Coronary artery (tissue), 2 donors: ENCODE measurements around the gene VWA3B.

ENCODE experiments used
- DNase-seq: peaks from one replicate; pipeline ENCODE4 v3.0.0-alpha.2; 2017; ENCODE audit warnings: low spot score
- H3K27ac ChIP-seq, 2 donors: fragments of 200-600 bp; sonication (generic); one replicate each; pipeline ENCODE4 v1.5.1; 2016 to 2019
- H3K4me3 ChIP-seq: fragments of 200-600 bp; sonication (generic); 2 replicates; pipeline ENCODE4 v1.5.1; 2016; ENCODE audit warnings: mild to moderate bottlenecking, moderate library complexity
- TF ChIP-seq, protein P1 (sequence below): fragments of 200-600 bp; sonication (generic); IDR thresholded peaks from one replicate; pipeline ENCODE4 v1.5.1; 2019; ENCODE audit warnings: antibody characterized with exemption

The VWA3B gene

DNA sequence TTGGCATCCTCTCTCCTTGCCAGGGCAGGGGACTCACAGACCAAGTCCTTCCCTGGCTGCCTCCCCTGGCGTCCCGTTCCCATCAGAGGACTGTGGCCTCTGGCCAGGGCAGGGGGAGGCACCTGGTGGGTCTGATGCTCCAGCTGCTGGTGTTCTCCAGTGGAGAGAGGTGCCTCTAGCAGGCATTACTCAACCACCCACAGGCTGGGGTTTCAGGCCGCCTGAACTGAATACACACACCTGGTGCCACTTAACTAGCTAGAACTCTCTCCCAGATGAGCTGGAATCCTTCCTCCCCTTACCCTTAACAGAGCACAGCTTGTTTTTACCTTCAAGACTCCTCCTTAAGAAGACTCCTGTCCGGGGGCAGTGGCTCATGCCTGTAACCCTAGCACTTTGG is 221.6 kb downstream of the VWA3B start:
- Histone ChIP-seq H3K27ac (no peak overlapping the region), H3K4me3 (no peak overlapping the region)
- TF ChIP-seq, protein P1, sequence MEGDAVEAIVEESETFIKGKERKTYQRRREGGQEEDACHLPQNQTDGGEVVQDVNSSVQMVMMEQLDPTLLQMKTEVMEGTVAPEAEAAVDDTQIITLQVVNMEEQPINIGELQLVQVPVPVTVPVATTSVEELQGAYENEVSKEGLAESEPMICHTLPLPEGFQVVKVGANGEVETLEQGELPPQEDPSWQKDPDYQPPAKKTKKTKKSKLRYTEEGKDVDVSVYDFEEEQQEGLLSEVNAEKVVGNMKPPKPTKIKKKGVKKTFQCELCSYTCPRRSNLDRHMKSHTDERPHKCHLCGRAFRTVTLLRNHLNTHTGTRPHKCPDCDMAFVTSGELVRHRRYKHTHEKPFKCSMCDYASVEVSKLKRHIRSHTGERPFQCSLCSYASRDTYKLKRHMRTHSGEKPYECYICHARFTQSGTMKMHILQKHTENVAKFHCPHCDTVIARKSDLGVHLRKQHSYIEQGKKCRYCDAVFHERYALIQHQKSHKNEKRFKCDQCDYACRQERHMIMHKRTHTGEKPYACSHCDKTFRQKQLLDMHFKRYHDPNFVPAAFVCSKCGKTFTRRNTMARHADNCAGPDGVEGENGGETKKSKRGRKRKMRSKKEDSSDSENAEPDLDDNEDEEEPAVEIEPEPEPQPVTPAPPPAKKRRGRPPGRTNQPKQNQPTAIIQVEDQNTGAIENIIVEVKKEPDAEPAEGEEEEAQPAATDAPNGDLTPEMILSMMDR, result no peak
- DNase-seq, result no peak

DNA sequence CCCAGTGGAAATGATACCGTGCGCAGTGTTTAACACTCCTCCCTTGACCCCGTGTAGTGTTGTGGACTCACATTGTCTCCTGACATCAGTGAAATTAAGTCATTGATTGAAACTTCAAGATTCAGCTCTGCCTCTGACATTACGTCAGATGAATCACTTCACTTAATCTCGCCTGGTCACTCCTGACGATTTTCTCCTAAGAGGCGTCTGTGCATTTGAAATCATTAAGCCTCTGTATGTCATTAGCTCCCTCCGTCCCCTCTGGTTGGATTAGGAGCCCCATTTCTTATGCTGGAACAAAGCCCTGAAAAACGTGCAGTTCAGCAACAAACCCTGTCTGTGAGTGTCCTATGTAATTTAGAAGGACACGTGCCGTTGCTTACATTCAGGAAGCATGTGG is 222.6 kb downstream of the VWA3B start:
- TF ChIP-seq, protein P1, result no peak
- no peak for DNase-seq
- H3K4me3 ChIP-seq, result no peak overlapping the region
- H3K27ac ChIP-seq, result no peak overlapping the region

GRCh38 chr2:98310010-98310409 is 223.0 kb downstream of the VWA3B start:
- Histone ChIP-seq H3K27ac (no peak overlapping the region), H3K4me3 (no peak overlapping the region)
- no peak for DNase-seq
- TF ChIP-seq, protein P1, result no peak

DNA sequence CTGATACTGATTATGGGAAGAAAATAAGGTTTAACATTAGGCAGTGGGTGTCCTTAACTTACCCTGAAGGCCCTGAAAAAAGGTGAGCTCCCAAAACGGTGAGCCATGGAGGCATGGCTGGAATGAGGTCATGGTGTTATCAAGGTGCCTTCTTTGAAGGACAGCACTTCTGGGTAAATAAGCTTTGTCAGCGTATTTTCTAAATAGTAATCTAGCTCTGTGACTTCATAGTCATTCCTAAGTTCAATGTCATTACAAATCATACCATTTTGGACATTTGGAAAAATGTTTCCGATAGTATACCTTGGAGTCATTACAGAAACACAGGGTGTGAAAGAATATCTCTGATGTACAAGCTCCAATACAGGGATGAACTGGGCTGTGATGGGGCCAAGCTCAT is 224.1 kb downstream of the VWA3B start:
- no peak for DNase-seq
- TF ChIP-seq, protein P1, result no peak
- H3K4me3 ChIP-seq, result no peak overlapping the region
- H3K27ac ChIP-seq, result no peak overlapping the region

GRCh38 chr2:98311771-98312545 is 225.0 kb downstream of the VWA3B start:
- Histone ChIP-seq H3K27ac (no peak overlapping the region), H3K4me3 (no peak overlapping the region)
- no peak for DNase-seq
- TF ChIP-seq, protein P1, result no peak

- TF ChIP-seq, protein P1, result no peak
- Histone ChIP-seq H3K4me3 (no peak overlapping the region), H3K27ac (no peak overlapping the region)
- no peak for DNase-seq
Measured at GRCh38 chr2:98313492-98314250, 226.7 kb downstream of the VWA3B start.

- DNase-seq, result no peak
- no peak overlapping the region for H3K27ac ChIP-seq
- TF ChIP-seq, protein P1, result no peak
- H3K4me3 ChIP-seq, result no peak overlapping the region
Measured at GRCh38 chr2:98314251-98314650, 227.3 kb downstream of the VWA3B start.
